ENCODE data around the gene NR1H4.

DNA sequence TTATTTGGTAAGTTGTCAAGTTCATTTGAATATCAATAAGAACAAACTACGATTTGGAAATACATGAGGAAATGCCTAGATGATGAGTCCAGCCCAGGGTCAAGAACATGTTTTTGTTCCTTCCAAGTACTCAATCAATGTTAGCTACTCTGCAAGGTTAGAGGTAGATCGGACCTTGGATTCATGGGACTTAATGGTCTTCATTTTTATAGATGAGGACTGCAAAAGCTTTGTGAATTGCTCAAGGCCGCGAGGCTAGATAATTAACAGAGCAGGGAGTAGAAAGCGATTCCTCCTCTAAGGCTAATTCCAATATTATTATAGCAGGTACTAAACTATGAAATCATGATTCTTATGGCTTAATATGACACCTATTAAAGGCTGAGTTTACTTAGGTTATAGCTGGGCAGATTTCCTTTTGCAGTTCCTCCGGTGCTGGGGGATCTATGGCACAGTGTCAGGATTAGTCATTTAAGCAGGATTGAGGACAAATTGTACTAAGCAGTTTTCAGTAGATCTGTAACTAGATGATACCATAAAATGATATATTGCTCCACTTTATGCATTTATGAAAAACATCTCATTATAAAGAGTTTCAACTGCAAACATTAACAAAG lies 19.8 kb downstream of the NR1H4 start:
- no peak for TF ChIP-seq NFYB (CRISPR knock-in tag; conservative IDR thresholded peaks at IDR 0.05; ENCODE audit: low read depth)
- no peak for TF ChIP-seq CTCF (IDR thresholded peaks at IDR 0.05)
- no peak for TF ChIP-seq NR1H2 (CRISPR knock-in tag; IDR thresholded peaks at IDR 0.05)
- TF ChIP-seq USF2 (CRISPR knock-in tag; IDR thresholded peaks at IDR 0.05): no peak

All from WTC11 (cell line).